ENCODE measurements around the gene C1orf87.

DNA sequence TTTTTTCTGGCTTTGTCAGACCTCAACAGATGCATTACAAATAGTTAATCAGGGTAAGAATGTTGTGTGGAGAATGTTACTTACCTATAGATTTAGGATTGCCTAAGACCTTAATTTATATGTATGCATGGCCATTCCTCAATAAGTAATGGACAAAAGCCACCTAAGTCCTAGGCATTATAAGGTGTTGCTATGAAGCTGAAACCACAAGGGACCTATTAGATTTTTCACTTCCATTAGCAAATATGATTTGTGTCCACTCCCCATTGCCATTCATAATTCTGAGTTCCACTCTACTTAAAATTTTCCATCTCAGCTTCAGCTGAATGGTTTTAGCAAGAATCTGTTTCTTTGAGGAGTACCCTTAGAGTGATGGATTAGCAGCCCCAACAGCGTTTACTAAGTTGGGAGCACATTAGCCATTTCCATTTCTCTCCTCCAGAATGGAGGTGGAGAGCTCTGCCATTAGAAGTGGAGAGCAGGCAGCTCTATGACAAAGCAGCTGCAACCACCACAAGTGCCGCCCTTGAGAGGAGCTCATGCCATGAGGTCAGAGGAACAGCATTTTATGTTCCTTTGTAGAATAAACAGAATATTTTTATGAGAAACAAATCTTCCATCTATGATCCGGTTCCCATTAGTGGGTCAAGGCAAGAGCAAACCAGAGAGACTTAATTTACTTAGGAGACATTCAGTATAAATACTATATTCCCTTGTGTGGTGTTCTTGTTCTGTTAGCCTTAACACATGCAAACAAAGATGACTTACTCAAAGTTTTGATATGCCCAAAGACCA is 28.9 kb upstream of the C1orf87 start:
- TF ChIP-seq, protein P1, sequence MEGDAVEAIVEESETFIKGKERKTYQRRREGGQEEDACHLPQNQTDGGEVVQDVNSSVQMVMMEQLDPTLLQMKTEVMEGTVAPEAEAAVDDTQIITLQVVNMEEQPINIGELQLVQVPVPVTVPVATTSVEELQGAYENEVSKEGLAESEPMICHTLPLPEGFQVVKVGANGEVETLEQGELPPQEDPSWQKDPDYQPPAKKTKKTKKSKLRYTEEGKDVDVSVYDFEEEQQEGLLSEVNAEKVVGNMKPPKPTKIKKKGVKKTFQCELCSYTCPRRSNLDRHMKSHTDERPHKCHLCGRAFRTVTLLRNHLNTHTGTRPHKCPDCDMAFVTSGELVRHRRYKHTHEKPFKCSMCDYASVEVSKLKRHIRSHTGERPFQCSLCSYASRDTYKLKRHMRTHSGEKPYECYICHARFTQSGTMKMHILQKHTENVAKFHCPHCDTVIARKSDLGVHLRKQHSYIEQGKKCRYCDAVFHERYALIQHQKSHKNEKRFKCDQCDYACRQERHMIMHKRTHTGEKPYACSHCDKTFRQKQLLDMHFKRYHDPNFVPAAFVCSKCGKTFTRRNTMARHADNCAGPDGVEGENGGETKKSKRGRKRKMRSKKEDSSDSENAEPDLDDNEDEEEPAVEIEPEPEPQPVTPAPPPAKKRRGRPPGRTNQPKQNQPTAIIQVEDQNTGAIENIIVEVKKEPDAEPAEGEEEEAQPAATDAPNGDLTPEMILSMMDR (IDR thresholded peaks at IDR 0.05; ENCODE audit: low read length), result no peak
- TF ChIP-seq EZH2 (optimal IDR thresholded peaks at IDR 0.05; ENCODE audit: low read depth, low read length) (no peak), EZH2phosphoT487 (IDR thresholded peaks at IDR 0.05; ENCODE audit: low read length) (no peak)
